HL-60 (cell line): ENCODE data around the gene APBB2.

ENCODE experiments used
- DNase-seq, 2 experiments: peaks; one replicate each; pipeline ENCODE4 v3.0.0-alpha.2; 2010 to 2020; ENCODE audit warnings: low read depth in 1 of 2, low spot score in 1 of 2
- H3K27ac ChIP-seq: fragments of 250-450 bp; sonication (Bioruptor Pico); replicated peaks from 2 replicates; pipeline ENCODE4 v1.5.1; 2020; ENCODE audit warnings: mild to moderate bottlenecking, moderate library complexity
- H3K27me3 ChIP-seq: fragments of 250-450 bp; sonication (Bioruptor Pico); 2 replicates; pipeline ENCODE4 v1.5.1; 2021; ENCODE audit warnings: mild to moderate bottlenecking, moderate library complexity; ENCODE audit not compliant: insufficient read depth, poor library complexity, severe bottlenecking
- H3K4me3 ChIP-seq: replicated peaks from 2 replicates; pipeline ENCODE4 v1.5.1; 2011; ENCODE audit warnings: mild to moderate bottlenecking, control low read depth, low read length; ENCODE audit not compliant: insufficient read depth
- CTCF ChIP-seq: IDR thresholded peaks from one replicate; pipeline ENCODE4 v1.5.1; 2011; ENCODE audit warnings: low read length, control low read depth, inconsistent platforms; ENCODE audit not compliant: insufficient read depth
- GABPA ChIP-seq: IDR thresholded peaks from 2 replicates; pipeline ENCODE4 v1.6.1; 2012; ENCODE audit warnings: low read depth
- POLR2AphosphoS5 ChIP-seq: IDR thresholded peaks from 2 replicates; pipeline ENCODE4 v1.6.1; 2012; ENCODE audit warnings: low read depth
- SPI1 ChIP-seq: IDR thresholded peaks from 2 replicates; pipeline ENCODE4 v1.6.1; 2012; ENCODE audit warnings: low read depth, mild to moderate bottlenecking, borderline replicate concordance
- TF ChIP-seq, protein P1 (sequence below): IDR thresholded peaks from 2 replicates; pipeline ENCODE4 v1.6.1; 2012; ENCODE audit warnings: low read depth; ENCODE audit not compliant: insufficient replicate concordance

Gene APBB2

DNA sequence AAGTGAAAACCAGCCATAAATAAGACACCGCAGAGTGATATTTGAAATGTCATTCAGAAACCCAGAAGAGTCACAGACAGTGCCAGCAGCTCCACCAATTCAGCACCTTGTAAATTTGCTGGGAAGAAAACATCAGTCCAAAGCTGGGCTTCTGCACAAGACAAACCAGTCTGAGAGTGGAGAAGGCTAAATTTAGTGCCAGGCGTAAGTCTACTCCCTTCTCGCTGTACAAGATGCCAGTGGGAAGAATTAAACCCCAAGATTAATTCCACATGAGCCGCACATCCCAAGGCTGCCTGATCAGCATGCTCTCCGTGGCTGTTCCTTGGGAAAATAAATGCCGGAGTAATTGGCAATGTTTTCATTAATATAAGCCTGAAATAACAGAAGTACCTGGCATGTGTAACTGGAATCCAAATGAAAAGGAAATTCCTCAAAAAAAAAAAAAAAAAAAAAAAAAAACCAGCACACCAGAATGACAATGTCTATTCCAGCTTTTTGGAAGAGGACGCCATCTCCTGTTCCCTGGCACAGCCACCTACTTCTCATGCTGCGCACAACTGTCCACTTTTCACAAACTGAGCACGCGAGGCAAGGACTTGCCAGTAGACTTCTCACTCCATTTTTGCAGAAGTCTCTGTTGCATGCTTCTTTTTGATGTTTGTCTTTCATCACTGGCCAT lies 369.0 kb downstream of the APBB2 start:
- Histone ChIP-seq H3K27ac (no peak overlapping the region), H3K4me3 (no peak overlapping the region), H3K27me3 (no peaks in the 10 kb centered on the region)
- DNase-seq, result no peak
- TF ChIP-seq CTCF (no peak), SPI1 (no peak), POLR2AphosphoS5 (no peak), GABPA (no peak)
- TF ChIP-seq, protein P1, sequence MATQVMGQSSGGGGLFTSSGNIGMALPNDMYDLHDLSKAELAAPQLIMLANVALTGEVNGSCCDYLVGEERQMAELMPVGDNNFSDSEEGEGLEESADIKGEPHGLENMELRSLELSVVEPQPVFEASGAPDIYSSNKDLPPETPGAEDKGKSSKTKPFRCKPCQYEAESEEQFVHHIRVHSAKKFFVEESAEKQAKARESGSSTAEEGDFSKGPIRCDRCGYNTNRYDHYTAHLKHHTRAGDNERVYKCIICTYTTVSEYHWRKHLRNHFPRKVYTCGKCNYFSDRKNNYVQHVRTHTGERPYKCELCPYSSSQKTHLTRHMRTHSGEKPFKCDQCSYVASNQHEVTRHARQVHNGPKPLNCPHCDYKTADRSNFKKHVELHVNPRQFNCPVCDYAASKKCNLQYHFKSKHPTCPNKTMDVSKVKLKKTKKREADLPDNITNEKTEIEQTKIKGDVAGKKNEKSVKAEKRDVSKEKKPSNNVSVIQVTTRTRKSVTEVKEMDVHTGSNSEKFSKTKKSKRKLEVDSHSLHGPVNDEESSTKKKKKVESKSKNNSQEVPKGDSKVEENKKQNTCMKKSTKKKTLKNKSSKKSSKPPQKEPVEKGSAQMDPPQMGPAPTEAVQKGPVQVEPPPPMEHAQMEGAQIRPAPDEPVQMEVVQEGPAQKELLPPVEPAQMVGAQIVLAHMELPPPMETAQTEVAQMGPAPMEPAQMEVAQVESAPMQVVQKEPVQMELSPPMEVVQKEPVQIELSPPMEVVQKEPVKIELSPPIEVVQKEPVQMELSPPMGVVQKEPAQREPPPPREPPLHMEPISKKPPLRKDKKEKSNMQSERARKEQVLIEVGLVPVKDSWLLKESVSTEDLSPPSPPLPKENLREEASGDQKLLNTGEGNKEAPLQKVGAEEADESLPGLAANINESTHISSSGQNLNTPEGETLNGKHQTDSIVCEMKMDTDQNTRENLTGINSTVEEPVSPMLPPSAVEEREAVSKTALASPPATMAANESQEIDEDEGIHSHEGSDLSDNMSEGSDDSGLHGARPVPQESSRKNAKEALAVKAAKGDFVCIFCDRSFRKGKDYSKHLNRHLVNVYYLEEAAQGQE, result no peak

GRCh38 chr4:40844261-40844660 lies 370.1 kb downstream of the APBB2 start:
- no peak for DNase-seq
- H3K27ac ChIP-seq, result no peak overlapping the region
- H3K27me3 ChIP-seq, result no peaks in the 10 kb centered on the region
- TF ChIP-seq, protein P1, result no peak
- TF ChIP-seq GABPA, result no peak
- TF ChIP-seq SPI1, result no peak
- TF ChIP-seq POLR2AphosphoS5, result no peak
- TF ChIP-seq CTCF, result no peak
- H3K4me3 ChIP-seq, result no peak overlapping the region

DNA sequence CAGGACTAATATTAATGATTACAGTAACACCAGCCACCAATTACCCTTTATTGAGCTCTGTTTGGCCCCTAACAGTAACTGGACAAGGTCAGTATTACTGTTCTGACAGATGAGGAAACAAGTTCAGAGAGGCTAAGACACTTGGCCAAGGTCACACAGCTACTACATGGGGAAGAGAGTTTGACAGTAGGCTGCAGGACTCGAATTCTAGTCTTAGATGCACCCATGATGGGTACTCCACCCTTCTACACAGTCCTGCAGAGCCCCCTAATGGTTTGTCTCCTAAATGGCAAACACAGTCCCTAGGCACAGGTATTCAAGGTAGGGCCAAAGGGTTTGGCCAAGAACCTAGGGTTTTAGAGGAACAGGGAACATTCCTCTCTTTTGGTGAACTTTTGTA lies 370.6 kb downstream of the APBB2 start:
- TF ChIP-seq, protein P1, result no peak
- TF ChIP-seq GABPA (no peak), POLR2AphosphoS5 (no peak), CTCF (peak; percentile 27), SPI1 (no peak)
- no peak overlapping the region for H3K4me3 ChIP-seq
- no peaks in the 10 kb centered on the region for H3K27me3 ChIP-seq
- no peak overlapping the region for H3K27ac ChIP-seq
- peak; percentile 28 to 48 for DNase-seq
